Activated T-cell treated with anti-CD3 and anti-CD28 coated beads, Interleukin-2, amount 50 U/mL, for 24 hours (primary cell): ENCODE data around the gene RFX8.
"Not testable (repeated sequence)": the region's sequence is repeated elsewhere in the genome, so short reads cannot be mapped to it uniquely, and the experiment has no call there.

Source experiments
- DNase-seq: peaks from one replicate; pipeline ENCODE4 v3.0.0-alpha.2; 2020
- H3K27ac Mint-ChIP-seq: 2 replicates; pipeline ENCODE4 v1.8.0; 2020; ENCODE audit warnings: mild to moderate bottlenecking, mixed read lengths
- H3K27me3 Mint-ChIP-seq: 2 replicates; pipeline ENCODE4 v1.8.0; 2020; ENCODE audit warnings: mixed read lengths
- H3K36me3 Mint-ChIP-seq: 2 replicates; pipeline ENCODE4 v1.8.0; 2020; ENCODE audit warnings: low read depth, mixed read lengths
- H3K4me1 Mint-ChIP-seq: 2 replicates; pipeline ENCODE4 v1.8.0; 2020; ENCODE audit warnings: low read depth, mixed read lengths
- H3K4me3 Mint-ChIP-seq: 2 replicates; pipeline ENCODE4 v1.8.0; 2020; ENCODE audit warnings: mild to moderate bottlenecking, moderate library complexity, mixed read lengths
- H3K9me3 Mint-ChIP-seq: 2 replicates; pipeline ENCODE4 v1.8.0; 2020; ENCODE audit warnings: mixed read lengths

The RFX8 gene

DNA sequence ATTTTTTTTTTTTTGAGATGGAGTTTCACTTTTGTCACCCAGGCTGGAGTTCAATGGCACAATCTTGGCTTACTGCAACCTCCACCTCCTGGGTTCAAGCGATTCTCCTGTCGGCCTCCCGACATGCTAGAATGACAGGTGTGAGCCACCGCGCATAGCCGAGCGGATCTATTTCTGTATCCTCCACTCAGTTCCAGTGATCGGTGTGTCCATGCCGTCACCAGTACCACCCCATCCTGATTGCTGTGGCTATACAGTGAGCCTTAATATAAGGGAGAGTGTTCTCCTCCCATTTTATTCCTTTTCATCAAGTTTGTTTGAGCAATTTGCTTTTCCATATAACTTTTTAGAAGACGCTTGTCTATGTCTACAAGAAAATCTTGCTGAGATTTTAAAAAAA is 35.2 kb downstream of the RFX8 start:
- peaks cover 20% of the 10 kb centered on the region for H3K4me1 Mint-ChIP-seq
- no peak for DNase-seq
- peaks cover 2% of the 10 kb centered on the region for H3K9me3 Mint-ChIP-seq
- H3K4me3 Mint-ChIP-seq: no peak overlapping the region
- no peaks in the 10 kb centered on the region for H3K36me3 Mint-ChIP-seq
- H3K27ac Mint-ChIP-seq: no peak overlapping the region
- no peaks in the 10 kb centered on the region for H3K27me3 Mint-ChIP-seq

DNA sequence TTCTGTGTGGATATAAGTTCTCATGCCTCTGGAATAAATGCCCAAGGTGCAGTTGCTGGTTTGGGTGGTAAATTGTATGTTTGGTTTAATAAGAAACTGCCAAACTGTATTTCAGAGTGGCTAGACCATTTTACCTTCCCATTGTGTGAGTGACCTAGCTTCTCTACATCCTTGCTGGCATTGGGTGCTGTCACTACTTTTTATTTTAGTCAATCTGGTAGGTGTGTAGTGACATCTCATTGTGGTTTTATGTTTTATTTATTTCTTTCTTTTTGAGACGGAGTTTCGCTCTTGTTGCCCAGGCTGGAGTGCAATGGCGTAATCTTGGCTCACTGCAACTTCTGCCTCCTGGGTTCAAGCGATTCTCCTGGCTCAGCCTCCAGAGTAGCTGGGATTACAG is 36.4 kb downstream of the RFX8 start:
- not testable (repeated sequence) for DNase-seq, H3K4me3 Mint-ChIP-seq, H3K9me3 Mint-ChIP-seq, H3K27ac Mint-ChIP-seq, H3K27me3 Mint-ChIP-seq, H3K36me3 Mint-ChIP-seq
- peaks cover 20% of the 10 kb centered on the region for H3K4me1 Mint-ChIP-seq

GRCh38 chr2:101435001-101435862 is 39.7 kb downstream of the RFX8 start:
- Mint-ChIP-seq H3K4me1 (peaks cover 6% of the 10 kb centered on the region), H3K27ac (no peak overlapping the region), H3K4me3 (no peak overlapping the region), H3K36me3 (no peaks in the 10 kb centered on the region), H3K9me3 (no peaks in the 10 kb centered on the region), H3K27me3 (no peaks in the 10 kb centered on the region)
- no peak for DNase-seq

DNA sequence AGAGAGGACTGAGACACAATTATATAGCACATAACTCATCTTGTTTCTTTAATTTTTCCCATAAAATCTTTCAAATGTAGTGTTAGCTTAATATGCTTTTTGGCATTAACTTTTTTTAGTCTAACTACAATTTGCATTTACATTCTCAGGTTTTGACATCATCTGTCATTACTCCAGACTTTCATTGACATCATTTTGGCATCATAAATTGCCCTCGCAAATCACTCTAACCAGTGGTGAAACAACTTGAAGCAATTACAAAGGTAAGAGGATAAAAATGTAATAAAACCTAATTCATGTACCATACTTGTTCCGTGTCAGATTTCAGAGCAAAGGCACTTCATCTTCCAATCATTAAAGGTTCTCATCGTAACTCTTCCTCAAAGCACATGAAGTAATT is 41.4 kb downstream of the RFX8 start:
- Mint-ChIP-seq H3K27me3 (no peaks in the 10 kb centered on the region), H3K27ac (no peak overlapping the region), H3K4me3 (no peak overlapping the region), H3K4me1 (peaks cover under 1% of the 10 kb centered on the region), H3K9me3 (no peaks in the 10 kb centered on the region), H3K36me3 (no peaks in the 10 kb centered on the region)
- DNase-seq: no peak

DNA sequence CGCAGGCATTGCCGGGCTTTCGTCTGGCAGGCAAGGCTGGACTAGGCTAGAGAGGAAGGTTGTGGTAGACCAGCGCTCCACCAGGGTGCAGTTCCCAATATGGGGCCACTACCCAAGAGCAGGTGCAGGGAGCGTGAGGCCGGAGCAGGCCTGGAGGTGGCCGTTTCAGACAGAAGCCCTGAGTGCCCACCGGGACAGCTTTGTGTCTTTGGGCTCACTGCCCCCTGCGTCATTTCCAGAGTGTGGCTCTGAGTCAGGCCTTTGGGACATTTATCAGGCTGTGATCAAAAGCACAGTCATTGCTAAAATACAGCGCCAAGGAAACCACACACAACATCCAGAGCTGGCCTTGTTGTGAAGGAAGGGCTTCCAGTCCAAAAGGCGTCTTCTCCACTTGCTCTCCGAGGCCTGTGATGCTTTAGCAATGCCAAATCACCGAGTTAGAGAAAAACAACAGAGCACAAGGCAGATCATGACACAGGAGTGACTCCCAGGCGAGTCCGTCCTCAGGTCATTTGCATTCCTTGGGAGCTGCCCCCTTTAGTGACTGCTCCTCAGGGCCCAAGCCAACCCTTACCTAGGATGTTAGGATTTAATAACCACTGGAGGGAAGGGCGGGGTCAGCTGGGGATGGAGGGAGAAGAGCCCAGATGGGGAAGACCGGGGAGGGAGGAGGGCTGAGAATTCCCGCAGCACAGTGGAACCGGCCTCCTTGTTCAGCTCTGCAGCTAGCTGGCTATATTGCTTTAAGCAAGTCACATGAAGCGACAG is 42.3 kb downstream of the RFX8 start:
- no peak overlapping the region for H3K4me3 Mint-ChIP-seq
- H3K36me3 Mint-ChIP-seq: no peaks in the 10 kb centered on the region
- no peaks in the 10 kb centered on the region for H3K27me3 Mint-ChIP-seq
- no peak for DNase-seq
- no peaks in the 10 kb centered on the region for H3K4me1 Mint-ChIP-seq
- H3K9me3 Mint-ChIP-seq: no peaks in the 10 kb centered on the region
- no peak overlapping the region for H3K27ac Mint-ChIP-seq

GRCh38 chr2:101431486-101431885 is 43.4 kb downstream of the RFX8 start:
- no peaks in the 10 kb centered on the region for H3K27me3 Mint-ChIP-seq
- H3K36me3 Mint-ChIP-seq: no peaks in the 10 kb centered on the region
- no peaks in the 10 kb centered on the region for H3K9me3 Mint-ChIP-seq
- DNase-seq: no peak
- no peak overlapping the region for H3K27ac Mint-ChIP-seq
- no peak overlapping the region for H3K4me3 Mint-ChIP-seq
- H3K4me1 Mint-ChIP-seq: no peaks in the 10 kb centered on the region

DNA sequence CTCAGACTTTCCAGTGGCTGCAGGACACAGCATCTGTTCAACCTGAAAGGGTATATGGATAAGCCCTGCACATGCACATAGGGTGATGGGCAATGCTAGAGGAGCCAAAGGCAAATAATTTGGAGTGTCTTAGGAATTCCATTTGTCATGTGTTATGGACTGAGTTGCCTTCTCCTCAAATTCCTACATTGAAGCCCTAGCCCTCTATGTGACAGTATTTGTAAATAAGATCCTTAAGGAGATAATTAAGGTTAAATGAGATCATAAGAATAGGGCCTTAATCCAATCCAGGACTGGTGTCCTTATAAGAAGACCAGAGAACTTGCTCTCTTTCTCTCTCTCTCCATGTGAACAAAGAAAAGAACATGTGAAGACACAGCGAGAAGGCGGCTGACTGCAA is 44.8 kb downstream of the RFX8 start:
- no peaks in the 10 kb centered on the region for H3K27me3 Mint-ChIP-seq
- no peaks in the 10 kb centered on the region for H3K36me3 Mint-ChIP-seq
- DNase-seq: no peak
- no peak overlapping the region for H3K4me3 Mint-ChIP-seq
- H3K9me3 Mint-ChIP-seq: no peaks in the 10 kb centered on the region
- no peaks in the 10 kb centered on the region for H3K4me1 Mint-ChIP-seq
- no peak overlapping the region for H3K27ac Mint-ChIP-seq

DNA sequence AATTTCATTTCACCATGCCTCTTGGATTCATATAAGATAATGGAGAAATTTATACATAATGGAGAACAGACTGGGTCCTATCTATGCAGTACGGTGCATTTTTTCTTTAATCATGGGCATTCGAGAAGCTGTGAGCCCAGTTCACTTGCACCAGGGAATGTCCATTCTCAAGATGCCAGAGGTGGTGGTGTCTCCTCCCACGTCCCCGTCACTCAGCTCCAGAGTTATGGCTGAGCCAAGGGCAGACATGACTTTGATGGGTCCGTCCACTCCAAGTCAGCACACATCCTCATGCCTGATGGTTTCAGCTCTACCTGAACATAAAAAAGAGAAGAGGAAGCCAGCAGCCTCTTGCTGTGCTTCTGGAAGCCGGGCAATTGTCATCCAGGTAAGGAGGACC is 45.5 kb downstream of the RFX8 start:
- Mint-ChIP-seq H3K4me3 (no peak overlapping the region), H3K36me3 (no peaks in the 10 kb centered on the region), H3K27ac (no peak overlapping the region), H3K27me3 (no peaks in the 10 kb centered on the region), H3K4me1 (no peaks in the 10 kb centered on the region), H3K9me3 (no peaks in the 10 kb centered on the region)
- DNase-seq: no peak

- no peaks in the 10 kb centered on the region for H3K9me3 Mint-ChIP-seq
- H3K4me3 Mint-ChIP-seq: no peak overlapping the region
- no peaks in the 10 kb centered on the region for H3K4me1 Mint-ChIP-seq
- DNase-seq: no peak
- H3K27me3 Mint-ChIP-seq: no peaks in the 10 kb centered on the region
- H3K36me3 Mint-ChIP-seq: no peaks in the 10 kb centered on the region
- no peak overlapping the region for H3K27ac Mint-ChIP-seq
Observed at GRCh38 chr2:101428422-101429176, 46.3 kb downstream of the RFX8 start.

GRCh38 chr2:101427743-101428142 is 47.2 kb downstream of the RFX8 start:
- Mint-ChIP-seq H3K27ac (no peak overlapping the region), H3K4me3 (no peak overlapping the region), H3K27me3 (no peaks in the 10 kb centered on the region), H3K36me3 (no peaks in the 10 kb centered on the region), H3K9me3 (no peaks in the 10 kb centered on the region), H3K4me1 (no peaks in the 10 kb centered on the region)
- DNase-seq: no peak

DNA sequence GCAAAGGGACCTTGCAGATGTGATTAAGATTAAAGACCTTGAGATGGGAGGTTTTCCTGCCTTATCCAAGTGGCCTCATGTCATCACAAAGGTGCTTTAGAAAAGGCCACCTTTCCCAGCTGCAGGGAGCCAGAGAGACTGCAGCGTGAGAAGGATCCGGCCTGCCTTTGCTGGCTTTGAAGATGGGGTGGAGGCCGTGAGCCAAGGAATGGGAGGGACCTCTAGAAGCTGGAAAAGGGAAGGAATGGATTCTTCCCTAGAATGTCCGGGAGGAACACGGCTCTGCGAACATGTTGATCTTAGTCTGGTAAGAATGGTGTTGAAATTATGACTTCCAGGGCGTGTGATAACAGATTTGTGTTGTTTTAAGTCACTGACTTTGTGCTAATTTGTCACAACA is 47.7 kb downstream of the RFX8 start:
- no peak for DNase-seq
- no peak overlapping the region for H3K4me3 Mint-ChIP-seq
- no peaks in the 10 kb centered on the region for H3K4me1 Mint-ChIP-seq
- H3K27me3 Mint-ChIP-seq: no peaks in the 10 kb centered on the region
- no peaks in the 10 kb centered on the region for H3K36me3 Mint-ChIP-seq
- no peaks in the 10 kb centered on the region for H3K9me3 Mint-ChIP-seq
- no peak overlapping the region for H3K27ac Mint-ChIP-seq

DNA sequence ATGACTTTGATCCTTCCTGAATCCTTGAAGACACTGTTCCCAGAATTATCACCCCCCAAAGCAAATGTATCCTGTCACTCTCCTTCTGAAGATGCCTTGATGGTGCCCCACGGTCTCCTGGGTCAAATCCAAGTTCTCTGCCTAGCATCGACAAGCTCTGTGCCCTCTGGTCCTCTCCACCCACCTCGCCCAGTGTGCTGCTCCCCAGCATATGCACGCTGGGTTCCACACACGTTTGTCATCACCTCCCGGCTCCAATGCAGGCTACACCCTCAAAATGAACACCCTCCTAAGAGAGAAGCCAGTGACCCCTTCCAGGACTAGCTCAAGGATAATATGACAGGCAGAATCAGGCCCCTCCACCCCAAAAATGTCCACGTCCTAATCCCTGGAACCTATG is 48.1 kb downstream of the RFX8 start:
- no peaks in the 10 kb centered on the region for H3K27me3 Mint-ChIP-seq
- no peak overlapping the region for H3K27ac Mint-ChIP-seq
- H3K4me1 Mint-ChIP-seq: no peaks in the 10 kb centered on the region
- H3K9me3 Mint-ChIP-seq: no peaks in the 10 kb centered on the region
- no peak overlapping the region for H3K4me3 Mint-ChIP-seq
- H3K36me3 Mint-ChIP-seq: no peaks in the 10 kb centered on the region
- DNase-seq: no peak

DNA sequence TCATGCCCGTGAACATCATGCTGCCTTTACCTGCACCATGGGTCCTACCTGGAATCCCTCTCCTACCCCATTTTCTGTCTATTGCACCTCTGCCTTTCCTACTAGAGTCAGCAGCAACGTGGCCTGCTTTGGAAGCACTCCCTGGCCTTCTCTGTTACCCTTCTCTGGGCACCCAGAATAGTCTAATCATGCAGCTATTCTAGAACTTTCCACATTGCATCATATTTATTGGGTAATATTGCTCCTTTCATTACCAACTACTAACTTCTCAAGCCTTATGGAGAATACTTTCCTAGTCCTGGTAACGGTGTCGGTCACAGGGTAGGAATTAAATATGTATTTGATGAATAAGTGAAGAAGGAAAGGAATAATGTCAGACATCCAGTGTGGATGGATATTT is 54.3 kb downstream of the RFX8 start:
- Mint-ChIP-seq H3K9me3 (no peaks in the 10 kb centered on the region), H3K4me3 (no peak overlapping the region), H3K27me3 (no peaks in the 10 kb centered on the region), H3K36me3 (no peaks in the 10 kb centered on the region), H3K27ac (no peak overlapping the region), H3K4me1 (no peaks in the 10 kb centered on the region)
- DNase-seq: no peak

GRCh38 chr2:101419096-101419663 is 55.7 kb downstream of the RFX8 start:
- Mint-ChIP-seq H3K9me3 (no peaks in the 10 kb centered on the region), H3K27me3 (no peaks in the 10 kb centered on the region), H3K27ac (no peak overlapping the region), H3K4me1 (no peaks in the 10 kb centered on the region), H3K4me3 (no peak overlapping the region), H3K36me3 (no peaks in the 10 kb centered on the region)
- peak; percentile 41 for DNase-seq
